ENCODE data around the gene GPX7. TPM values are rescaled to one million over a fixed set of nuclear protein-coding genes. Genes with fewer than 3 reads are reported as not detected.
A peak's percentile ranks its signal among the peaks of the same experiment; 100 is the strongest.

Gene GPX7
- total RNA-seq (2022) (not detected in 2 replicates), Bru-seq, nascent RNA (percentile 11 among the genes with signal in this experiment), BruChase-seq, experiment 1, labeled RNA remaining after a 6-hour chase (percentile 17 among the genes with signal in this experiment), BruChase-seq, experiment 2, labeled RNA remaining after a 2-hour chase (percentile 16 among the genes with signal in this experiment)
- long read RNA-seq = 0 reads

DNA sequence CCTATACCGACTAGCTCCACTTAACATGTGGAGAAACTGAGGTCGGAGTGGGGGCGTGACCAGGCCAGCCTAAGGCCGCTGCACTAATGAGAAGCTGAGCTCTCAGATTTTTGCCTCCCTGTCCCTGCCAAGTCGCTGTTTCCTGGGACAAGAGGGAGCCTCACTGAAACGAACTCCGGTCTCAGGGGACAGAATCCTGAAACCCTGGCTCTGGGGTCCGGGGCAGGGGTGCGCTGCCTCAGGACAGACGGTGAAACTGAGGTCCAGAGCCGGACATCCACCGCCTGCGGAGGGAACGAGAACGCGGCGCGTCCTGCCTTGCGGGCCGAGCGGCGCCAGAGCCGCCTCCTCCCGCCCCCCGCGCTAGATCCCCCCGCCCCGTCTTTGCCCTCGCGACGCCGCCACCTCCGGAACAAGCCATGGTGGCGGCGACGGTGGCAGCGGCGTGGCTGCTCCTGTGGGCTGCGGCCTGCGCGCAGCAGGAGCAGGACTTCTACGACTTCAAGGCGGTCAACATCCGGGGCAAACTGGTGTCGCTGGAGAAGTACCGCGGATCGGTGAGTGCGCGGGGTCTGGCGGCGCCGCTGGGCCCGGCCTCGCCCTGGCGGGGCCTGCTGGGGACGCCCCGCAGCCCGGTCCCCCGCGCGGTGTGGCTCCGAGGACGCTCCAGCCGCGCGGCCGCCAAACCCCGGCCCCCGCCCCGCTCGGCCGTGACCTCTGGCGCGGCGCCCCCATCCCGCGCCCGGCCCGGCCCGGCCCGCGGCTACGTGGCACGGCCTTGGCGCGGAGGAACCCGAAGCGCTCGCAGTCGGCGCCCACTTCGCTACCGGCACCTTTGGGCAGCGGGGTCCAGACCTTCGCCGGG, at the start of gene GPX7:
GPX7 (plus strand) TSS at position 381 of the 865 bp plus-strand sequence; CDS start at position 420, 39 bp downstream.
- intact Hi-C loops (cut with micrococcal nuclease) = no loop called here
- ChIA-PET CTCF (no interaction called here), POLR2A (interaction anchor here (1.3 kb wide), 1 partner anchor 12 kb away, joined by 4 read pairs; no protein-coding TSS in a partner anchor)
- no peak for DNase-seq (ENCODE audit: unreplicated experiment)
- H3K36me3 Mint-ChIP-seq (ENCODE audit: insufficient read depth, unreplicated experiment) = no peaks in the 10 kb centered on the region
- BruUV-seq (replicated peaks) = no TSS peak
- no peak within 1 kb of the TSS for H3K4me3 Mint-ChIP-seq (ENCODE audit: unreplicated experiment)
- no peaks in the 10 kb centered on the region for H3K9me3 Mint-ChIP-seq (ENCODE audit: unreplicated experiment)
- TF ChIP-seq, protein P1, sequence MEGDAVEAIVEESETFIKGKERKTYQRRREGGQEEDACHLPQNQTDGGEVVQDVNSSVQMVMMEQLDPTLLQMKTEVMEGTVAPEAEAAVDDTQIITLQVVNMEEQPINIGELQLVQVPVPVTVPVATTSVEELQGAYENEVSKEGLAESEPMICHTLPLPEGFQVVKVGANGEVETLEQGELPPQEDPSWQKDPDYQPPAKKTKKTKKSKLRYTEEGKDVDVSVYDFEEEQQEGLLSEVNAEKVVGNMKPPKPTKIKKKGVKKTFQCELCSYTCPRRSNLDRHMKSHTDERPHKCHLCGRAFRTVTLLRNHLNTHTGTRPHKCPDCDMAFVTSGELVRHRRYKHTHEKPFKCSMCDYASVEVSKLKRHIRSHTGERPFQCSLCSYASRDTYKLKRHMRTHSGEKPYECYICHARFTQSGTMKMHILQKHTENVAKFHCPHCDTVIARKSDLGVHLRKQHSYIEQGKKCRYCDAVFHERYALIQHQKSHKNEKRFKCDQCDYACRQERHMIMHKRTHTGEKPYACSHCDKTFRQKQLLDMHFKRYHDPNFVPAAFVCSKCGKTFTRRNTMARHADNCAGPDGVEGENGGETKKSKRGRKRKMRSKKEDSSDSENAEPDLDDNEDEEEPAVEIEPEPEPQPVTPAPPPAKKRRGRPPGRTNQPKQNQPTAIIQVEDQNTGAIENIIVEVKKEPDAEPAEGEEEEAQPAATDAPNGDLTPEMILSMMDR (IDR thresholded peaks at IDR 0.05; ENCODE audit: unreplicated experiment) = no peak
- no peaks in the 10 kb centered on the region for H3K27me3 Mint-ChIP-seq (ENCODE audit: insufficient read depth, unreplicated experiment)
- H3K27ac Mint-ChIP-seq (ENCODE audit: low read depth, unreplicated experiment) = no peak within 1 kb of the TSS
- peaks cover 10% of the 10 kb centered on the region for H3K4me1 Mint-ChIP-seq (ENCODE audit: insufficient read depth, unreplicated experiment)

DNA sequence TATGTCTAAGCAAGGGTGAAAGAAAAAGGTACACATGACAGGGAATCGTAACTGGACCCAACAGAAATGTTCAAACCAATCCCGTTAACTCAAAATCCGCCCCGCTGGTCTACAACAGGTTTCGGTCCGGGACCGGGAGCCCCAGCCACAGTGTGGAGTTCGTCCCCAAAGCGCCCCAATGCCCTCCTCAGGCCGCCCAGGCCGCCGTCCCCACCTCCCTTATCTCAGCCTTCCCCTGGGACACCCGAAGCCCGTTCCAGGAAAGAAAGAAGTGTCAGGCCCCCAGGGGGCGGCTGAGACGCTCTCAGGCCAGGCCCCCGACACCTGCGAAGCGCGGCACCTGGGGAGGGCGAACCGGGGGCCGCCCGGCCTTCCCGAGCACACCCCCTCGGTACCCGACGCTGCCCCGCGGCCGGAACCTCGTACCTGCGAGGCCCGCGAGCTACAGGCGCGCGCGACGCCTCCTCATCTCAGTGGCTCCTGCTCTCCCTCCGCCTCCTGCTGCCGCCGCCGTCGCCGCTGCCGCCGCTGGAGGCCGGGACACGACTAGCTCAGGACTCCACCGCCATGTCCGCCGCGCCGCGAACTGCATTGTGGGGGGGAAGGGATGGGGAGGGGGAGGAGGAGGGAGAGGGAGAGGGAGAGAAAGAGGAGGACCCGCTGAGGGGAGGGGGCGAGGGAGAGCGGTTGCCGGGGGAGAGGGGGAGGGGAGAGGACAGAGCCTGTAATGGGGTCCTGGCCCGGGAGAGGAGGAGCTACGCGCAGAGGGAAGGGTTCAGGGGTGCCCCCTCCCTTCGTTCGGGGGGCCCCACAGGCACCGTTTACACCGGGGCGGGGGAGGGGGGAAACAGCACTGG, 49.4 kb upstream of the GPX7 start, which contains the start of gene TUT4:
TUT4 (minus strand) TSS at position 588 of the 857 bp plus-strand sequence. CDS start 26,812 bp downstream, outside the sequence.
- CTCF ChIA-PET = interaction anchor here (0.6 to 1.2 kb wide), 2 partner anchors 113 to 137 kb away, joined by 3 to 4 read pairs; no protein-coding TSS in a partner anchor
- TF ChIP-seq, protein P1 (IDR thresholded peaks at IDR 0.05; ENCODE audit: unreplicated experiment) = no peak
- no peaks in the 10 kb centered on the region for H3K27me3 Mint-ChIP-seq (ENCODE audit: insufficient read depth, unreplicated experiment)
- intact Hi-C loops (cut with micrococcal nuclease) = loop anchor here (1.0 to 5.0 kb wide), 4 partner anchors 90 to 150 kb away; partner anchors contain the start of genes ORC1 and PRPF38A
- POLR2A ChIA-PET = interaction anchor here (0.6 to 7.0 kb wide), 17 partner anchors 15 to 498 kb away, joined by 3 to 284 read pairs (median 4); partner anchors contain the start of genes TXNDC12 and ZYG11B
- H3K27ac Mint-ChIP-seq (ENCODE audit: low read depth, unreplicated experiment) = peak within 1 kb of the TSS; percentile 94
- no TSS peak for BruUV-seq (replicated peaks)
- H3K36me3 Mint-ChIP-seq (ENCODE audit: insufficient read depth, unreplicated experiment) = peaks cover 7% of the 10 kb centered on the region
- no peaks in the 10 kb centered on the region for H3K9me3 Mint-ChIP-seq (ENCODE audit: unreplicated experiment)
- no peak within 1 kb of the TSS for H3K4me3 Mint-ChIP-seq (ENCODE audit: unreplicated experiment)
- peaks cover 45% of the 10 kb centered on the region for H3K4me1 Mint-ChIP-seq (ENCODE audit: insufficient read depth, unreplicated experiment)
- DNase-seq (ENCODE audit: unreplicated experiment) = peak; percentile 79

DNA sequence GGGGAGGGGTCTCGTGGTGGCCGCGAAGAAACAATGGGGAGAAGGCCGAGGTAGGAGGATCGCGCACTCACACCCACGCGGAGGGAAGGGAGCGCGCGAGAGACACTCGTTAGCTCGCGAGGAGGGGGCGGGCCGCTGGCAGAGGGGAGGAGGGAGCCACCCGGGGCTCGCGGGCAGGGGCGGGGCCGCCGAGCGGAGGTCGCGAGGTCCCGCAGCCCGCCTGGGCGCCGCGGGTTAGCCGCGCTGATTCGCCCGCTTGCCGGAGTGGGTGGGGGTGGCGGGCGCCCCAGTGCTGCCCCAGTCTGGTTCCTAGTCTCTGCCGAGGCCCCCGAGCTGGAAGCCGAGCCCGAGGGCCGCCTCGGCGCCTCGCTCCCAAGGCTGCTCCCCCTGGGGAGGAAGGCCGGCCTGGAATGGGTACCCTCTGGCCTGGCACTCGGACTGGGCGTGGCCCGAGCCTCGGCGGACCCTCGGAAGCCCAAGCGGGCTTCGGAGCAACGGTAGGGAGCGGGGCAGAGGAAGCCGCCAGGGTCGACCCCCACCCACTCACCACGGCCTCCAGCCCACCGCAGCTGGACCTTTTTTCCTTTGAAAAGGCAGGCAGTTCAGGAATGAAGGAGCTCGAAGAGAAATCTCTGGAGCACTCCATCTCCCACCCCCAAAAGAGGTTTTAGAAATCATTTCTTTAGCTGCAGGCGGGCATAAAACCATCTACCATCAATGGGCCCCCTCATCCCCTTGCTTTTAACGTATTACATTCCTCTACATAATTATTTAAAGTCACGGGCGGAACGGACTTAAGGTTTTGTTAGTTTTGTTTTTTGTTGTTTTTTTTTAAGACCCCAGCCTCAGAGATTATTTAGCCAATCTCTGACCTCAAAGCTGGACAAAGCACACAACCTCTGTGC, 48.6 kb upstream of the GPX7 start:
- H3K4me3 Mint-ChIP-seq (ENCODE audit: unreplicated experiment) = no peak overlapping the region
- ChIA-PET POLR2A (interaction anchor here (0.6 to 7.0 kb wide), 21 partner anchors 14 to 499 kb away, joined by 3 to 284 read pairs (median 4); partner anchors contain the start of genes CC2D1B, TXNDC12 and ZYG11B), CTCF (interaction anchor here (0.6 to 1.4 kb wide), 4 partner anchors 109 to 138 kb away, joined by 3 to 5 read pairs (median 4); no protein-coding TSS in a partner anchor)
- peaks cover 41% of the 10 kb centered on the region for H3K4me1 Mint-ChIP-seq (ENCODE audit: insufficient read depth, unreplicated experiment)
- TF ChIP-seq, protein P1 (IDR thresholded peaks at IDR 0.05; ENCODE audit: unreplicated experiment) = no peak
- DNase-seq (ENCODE audit: unreplicated experiment) = peak; percentile 81
- peak overlapping the region; percentile 94 for H3K27ac Mint-ChIP-seq (ENCODE audit: low read depth, unreplicated experiment)
- peaks cover 7% of the 10 kb centered on the region for H3K36me3 Mint-ChIP-seq (ENCODE audit: insufficient read depth, unreplicated experiment)
- H3K9me3 Mint-ChIP-seq (ENCODE audit: unreplicated experiment) = no peaks in the 10 kb centered on the region
- H3K27me3 Mint-ChIP-seq (ENCODE audit: insufficient read depth, unreplicated experiment) = no peaks in the 10 kb centered on the region
- no TSS peak for BruUV-seq (replicated peaks)
- intact Hi-C loops (cut with micrococcal nuclease) = loop anchor here (2.0 to 5.0 kb wide), 3 partner anchors 91 to 151 kb away; partner anchors contain the start of genes ORC1 and PRPF38A

Data from MCF 10A (cell line).